KOPT-K1 (cell line): ENCODE data around the gene PSPH.

Source experiments
- H3K27ac ChIP-seq: fragments of 200-600 bp; sonication (generic); 2 replicates; pipeline ENCODE4 v1.5.1; 2016; ENCODE audit warnings: antibody characterized with exemption, mild to moderate bottlenecking, low read depth, low read length; ENCODE audit not compliant: poor library complexity, severe bottlenecking
- H3K36me3 ChIP-seq: fragments of 200-600 bp; sonication (generic); 2 replicates; pipeline ENCODE4 v1.5.1; 2017; ENCODE audit warnings: antibody characterized with exemption, mild to moderate bottlenecking, low read length, moderate library complexity; ENCODE audit not compliant: insufficient read depth
- H3K9me3 ChIP-seq: fragments of 200-600 bp; sonication (generic); 2 replicates; pipeline ENCODE4 v1.5.1; 2017; ENCODE audit warnings: antibody characterized with exemption, low read length, mild to moderate bottlenecking; ENCODE audit not compliant: insufficient read depth, poor library complexity, severe bottlenecking

The PSPH gene

GRCh38 chr7:55962014-55962413 lies 89.2 kb downstream of the PSPH start:
- peaks cover 7% of the 10 kb centered on the region; the same call in 1 of the 2 replicates for H3K36me3 ChIP-seq
- H3K9me3 ChIP-seq = no peaks in the 10 kb centered on the region
- no peak overlapping the region for H3K27ac ChIP-seq
